GM04504 (cell line): ENCODE data around the gene MAP3K12.
A peak's percentile ranks its signal among the peaks of the same experiment; 100 is the strongest.
"Not testable (repeated sequence)": the region's sequence is repeated elsewhere in the genome, so short reads cannot be mapped to it uniquely, and the experiment has no call there.

Experiments used
- DNase-seq: peaks from one replicate; pipeline ENCODE4 v3.0.0-alpha.2; 2012; ENCODE audit warnings: low read depth

The MAP3K12 gene

GRCh38 chr12:53441040-53441833 is 58.0 kb downstream of the MAP3K12 start, which contains the start of gene PRR13:
TSS of gene PRR13 (plus strand) at chr12:53441734. CDS start at chr12:53442715, 981 bp downstream.
- DNase-seq: peak; percentile 100

GRCh38 chr12:53439582-53439981 is 59.7 kb downstream of the MAP3K12 start:
- not testable (repeated sequence) for DNase-seq

GRCh38 chr12:53435326-53435725 is 63.9 kb downstream of the MAP3K12 start:
- DNase-seq: not testable (repeated sequence)

- no peak for DNase-seq
Observed at GRCh38 chr12:53431187-53431586, 68.1 kb downstream of the MAP3K12 start.

GRCh38 chr12:53430116-53430515 is 69.1 kb downstream of the MAP3K12 start:
- DNase-seq: no peak
